ENCODE measurements around the gene MCAT. TPM values are rescaled to one million over a fixed set of nuclear protein-coding genes. Genes with fewer than 3 reads are reported as not detected.

The MCAT gene
- total and polyA plus RNA-seq, 2 of the 4 experiments (the other 2 are of a cell fraction): 7.3 to 19.7 TPM

GRCh38 chr22:43136255-43136654 lies 6.9 kb downstream of the MCAT start:
- no peak overlapping the region for H3K4me2 ChIP-seq (ENCODE audit: low read depth, low read length)
- no peak overlapping the region for H3K56ac ChIP-seq (ENCODE audit: extremely low read depth, insufficient read depth, low read length)
- H3K79me1 ChIP-seq (ENCODE audit: low read depth in 1 of 2, low read length in 2 of 2): peaks cover 6 to 12% of the 10 kb centered on the region in 2 experiments; a peak in 2 of 4 replicates
- no peak overlapping the region for H4K5ac ChIP-seq (ENCODE audit: low read depth, low read length)
- H2AFZ ChIP-seq (replicated peaks; ENCODE audit: low read length, poor library complexity): no peak overlapping the region
- no peak overlapping the region for H2AK5ac ChIP-seq (ENCODE audit: low read depth, low read length)
- H3K18ac ChIP-seq (ENCODE audit: low read depth, low read length): no peak overlapping the region
- H3K14ac ChIP-seq (replicated peaks; ENCODE audit: low read depth, low read length): no peak overlapping the region
- in situ Hi-C loops (cut with MboI; ENCODE audit: low sequenced_read_pairs) (no loop called here), dilution Hi-C loops (cut with HindIII; ENCODE audit: low sequenced_read_pairs, unreplicated experiment) (no loop called here), intact Hi-C loops (cut with micrococcal nuclease) (no loop called here)
- no peaks in the 10 kb centered on the region for H3K4me1 ChIP-seq (ENCODE audit: control insufficient read depth, insufficient read depth, low read length)
- peaks cover 46% of the 10 kb centered on the region for H3K36me3 ChIP-seq (ENCODE audit: control insufficient read depth, insufficient read depth, low read length)
- 54% methylated on average over 5 of the region's 9 CpGs; no CpG with 5 or more reads in 1 of the 2 experiments for WGBS, 2 experiments (ENCODE audit: extremely low coverage in 2 of 2, insufficient read length in 1 of 2)
- peak; percentile 30 for DNase-seq
- H2BK15ac ChIP-seq (ENCODE audit: low read depth, low read length): no peak overlapping the region
- H3K4ac ChIP-seq (ENCODE audit: low read depth, low read length): no peak overlapping the region
- no peak overlapping the region for H3K4me3 ChIP-seq (ENCODE audit: insufficient read depth, low read depth, low read length)
- H2BK5ac ChIP-seq (ENCODE audit: low read depth, low read length, poor library complexity, severe bottlenecking): no peak overlapping the region
- no peak overlapping the region for H4K8ac ChIP-seq (ENCODE audit: low read depth in 2 of 2, low read length in 2 of 2)
- ChIA-PET CTCF (no interaction called here), POLR2A (ENCODE audit: unreplicated experiment) (no interaction called here)
- H2AK9ac ChIP-seq (replicated peaks; ENCODE audit: low read depth, low read length, poor library complexity): no peak overlapping the region
- H4K91ac ChIP-seq (ENCODE audit: insufficient read depth, low read depth, low read length): no peak overlapping the region
- H3K27me3 ChIP-seq (ENCODE audit: control insufficient read depth, insufficient read depth, low read length): no peaks in the 10 kb centered on the region
- H3K9me1 ChIP-seq (ENCODE audit: insufficient read depth, low read length): no peaks in the 10 kb centered on the region
- no peak overlapping the region for H3K23ac ChIP-seq (ENCODE audit: low read depth, low read length)
- H2BK120ac ChIP-seq (ENCODE audit: low read depth, low read length): no peak overlapping the region
- no peak overlapping the region for H3K27ac ChIP-seq (ENCODE audit: insufficient read depth, low read length)
- no peaks in the 10 kb centered on the region; the same call in 1 of the 2 replicates for H4K20me1 ChIP-seq (ENCODE audit: insufficient read depth, low read length)
- no peaks in the 10 kb centered on the region for H3K9me3 ChIP-seq (ENCODE audit: control insufficient read depth, insufficient read depth, low read length)
- H3K9ac ChIP-seq (ENCODE audit: low read depth, low read length): no peak overlapping the region
- peak; percentile 67 for TF ChIP-seq RAD21 (IDR thresholded peaks at IDR 0.05; ENCODE audit: low read length)
- peak; percentile 68 for TF ChIP-seq SMC3 (IDR thresholded peaks at IDR 0.05; ENCODE audit: low read depth, low read length)
- TF ChIP-seq CTCF (conservative IDR thresholded peaks at IDR 0.05; ENCODE audit: low read depth, low read length): peak; percentile 61
- TF ChIP-seq POLR2A (IDR thresholded peaks at IDR 0.05; ENCODE audit: low read depth, low read length): no peak
- TF ChIP-seq FOS (IDR thresholded peaks at IDR 0.05; ENCODE audit: low read depth, low read length): no peak
- H2BK20ac ChIP-seq (ENCODE audit: low read depth, low read length): no peak overlapping the region
- ATAC-seq (ENCODE audit: low read depth): peak; percentile 92
- BruUV-seq (replicated peaks): no TSS peak

Data from IMR-90 (cell line).